HG03066 (cell line): Measurements from ENCODE around the gene RAB31.

ENCODE experiments used
- ATAC-seq: cut with Tn5 transposase; IDR thresholded peaks from one replicate; pipeline ENCODE4 v1.9.1; 2021; ENCODE audit warnings: low read depth; ENCODE audit not compliant: unreplicated experiment

RAB31 gene

DNA sequence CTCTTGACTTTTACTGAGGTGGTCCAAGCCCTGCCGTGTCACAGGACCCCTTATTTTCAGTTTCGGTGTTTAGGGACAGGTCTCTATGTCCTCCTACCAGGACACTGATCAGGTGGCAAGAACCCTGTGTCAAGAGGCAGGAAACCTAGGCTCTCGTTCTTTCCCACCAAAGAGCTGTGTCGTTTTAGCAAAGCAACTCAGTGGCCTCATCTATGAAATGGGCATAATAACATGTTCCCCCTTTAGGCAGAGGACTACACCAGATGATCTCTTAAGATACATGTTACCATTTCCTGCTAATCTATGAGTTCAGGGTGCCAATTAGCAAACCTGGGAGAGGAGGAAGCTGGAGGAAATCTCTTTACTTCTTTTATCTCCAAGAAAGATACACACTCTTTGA, 1.9 kb downstream of the RAB31 start:
- no peak for ATAC-seq

- ATAC-seq: peak; percentile 69
These were observed 3.4 kb downstream of the RAB31 start for GRCh38 chr18:9711361-9712129.

DNA sequence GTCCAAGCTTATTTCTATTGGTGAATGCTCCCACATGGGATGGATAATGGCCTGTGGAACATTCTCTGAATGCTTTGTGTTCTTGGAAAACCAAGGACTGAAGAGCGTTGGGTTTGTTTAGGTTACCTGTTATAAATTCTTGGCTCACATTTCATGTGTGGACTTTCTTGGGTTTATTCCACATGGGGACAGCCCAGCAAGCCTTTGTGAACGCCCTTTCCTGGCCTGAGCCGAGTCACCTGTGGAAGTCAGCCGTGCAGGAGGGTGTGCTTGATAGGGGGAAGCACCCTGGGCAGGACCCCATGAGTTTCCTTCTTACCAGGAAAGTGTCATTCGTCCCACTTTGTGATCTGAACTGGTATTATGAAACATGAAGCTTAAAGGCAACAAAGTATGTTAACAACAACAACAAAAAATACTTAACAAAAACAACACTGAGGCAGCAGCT, 4.1 kb downstream of the RAB31 start:
- no peak for ATAC-seq

GRCh38 chr18:9712611-9713010, 4.5 kb downstream of the RAB31 start:
- no peak for ATAC-seq

DNA sequence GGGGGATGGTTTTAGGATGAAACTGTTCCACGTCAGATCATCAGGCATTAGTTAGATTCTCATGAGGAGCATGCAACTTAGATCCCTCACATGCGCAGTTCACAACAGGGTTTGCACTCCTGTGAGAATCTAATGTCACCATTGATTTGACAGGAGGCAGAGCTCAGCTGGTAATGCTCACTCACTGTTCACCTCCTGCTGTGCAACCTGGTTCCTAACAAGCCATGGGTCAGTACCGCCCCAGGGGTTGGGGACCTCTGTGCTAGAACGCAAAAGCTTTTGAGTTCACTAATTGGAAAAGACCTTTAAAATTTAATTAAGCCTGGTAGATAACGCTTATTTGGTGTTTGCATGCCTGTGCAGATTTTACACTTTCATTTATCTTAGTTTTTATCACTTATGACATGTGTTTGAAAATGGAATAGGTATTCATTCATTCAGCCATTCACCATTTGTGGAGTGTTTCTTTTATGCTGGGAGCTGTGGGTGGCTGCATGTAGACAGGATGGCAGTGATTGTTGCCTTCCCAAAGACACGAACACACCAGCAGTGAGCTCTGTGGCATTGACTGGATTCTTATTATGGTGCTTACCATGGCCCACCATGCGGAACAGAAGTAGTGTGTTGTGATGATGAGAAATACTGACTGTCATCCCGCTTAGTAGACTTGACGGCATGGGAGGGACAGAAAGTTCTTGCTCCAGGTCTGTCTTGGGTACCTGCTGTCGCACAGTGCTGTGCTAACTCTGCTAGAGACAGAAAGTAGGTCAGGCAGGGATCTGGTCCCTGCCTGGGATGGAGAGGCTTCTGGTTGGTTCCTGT, 6.4 kb downstream of the RAB31 start:
- ATAC-seq: no peak

DNA sequence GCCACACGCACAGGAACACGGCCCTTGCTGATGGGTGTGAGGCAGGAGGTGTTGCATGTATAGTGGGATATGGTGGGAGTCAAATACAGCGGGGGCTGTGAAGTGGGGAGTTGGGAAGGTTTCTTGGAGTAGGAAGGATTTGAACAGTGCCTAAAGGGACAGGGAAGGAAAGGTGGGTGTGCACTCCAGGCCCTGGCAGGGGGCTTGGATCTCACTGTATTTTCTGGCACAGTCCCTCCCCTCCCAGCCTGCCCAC, 6.9 kb downstream of the RAB31 start:
- ATAC-seq: no peak

GRCh38 chr18:9715978-9716774, 8.1 kb downstream of the RAB31 start:
- ATAC-seq: no peak

- no peak for ATAC-seq
These were observed 8.9 kb downstream of the RAB31 start for GRCh38 chr18:9716780-9717563.

DNA sequence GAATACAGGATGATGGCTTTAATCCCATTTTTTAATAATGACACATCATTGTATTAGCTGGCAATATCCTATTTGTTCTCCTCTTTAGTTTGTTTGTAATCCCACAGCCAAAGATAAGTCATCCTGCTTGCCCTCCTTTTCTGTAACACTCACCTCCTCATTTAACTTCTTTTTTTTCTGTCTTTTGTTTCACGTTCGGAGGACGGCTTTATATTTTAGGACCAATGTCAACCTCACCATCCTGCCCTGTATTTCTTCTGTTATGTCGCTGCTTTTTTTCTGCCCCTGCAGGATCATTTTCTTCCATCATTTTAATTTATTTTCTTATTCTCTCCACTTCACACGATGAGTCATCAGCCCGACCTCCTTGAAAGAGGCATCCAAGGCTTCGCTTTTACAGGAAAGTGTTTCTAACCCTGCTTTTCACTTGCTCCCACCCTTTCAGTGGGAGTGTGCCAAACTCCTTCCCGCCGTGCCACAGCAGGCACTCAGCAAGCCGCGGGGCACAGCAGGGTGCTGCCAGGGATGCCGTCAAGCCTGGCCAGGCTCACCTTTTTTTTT, 11.4 kb downstream of the RAB31 start:
- ATAC-seq: no peak

DNA sequence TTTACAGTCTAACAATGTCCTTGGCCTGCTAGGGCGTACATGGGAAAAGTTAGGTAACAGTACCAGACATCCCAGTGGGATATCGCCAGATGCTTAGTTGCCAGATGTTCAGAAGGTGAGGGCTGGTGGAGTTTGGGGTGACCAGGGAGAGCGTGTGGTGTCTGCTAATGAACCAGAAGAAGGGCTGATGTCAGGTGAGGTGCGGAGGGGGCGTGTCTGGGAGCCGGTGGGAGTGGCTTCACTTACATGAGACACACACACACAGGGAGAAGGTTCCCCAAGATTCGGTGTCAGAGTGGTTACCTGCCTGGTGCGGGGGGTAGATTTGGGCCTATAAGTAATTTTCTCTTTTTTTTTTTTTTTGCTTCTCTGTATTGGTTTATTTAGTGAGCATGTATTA, 12.2 kb downstream of the RAB31 start:
- no peak for ATAC-seq

GRCh38 chr18:9721893-9722550, 13.9 kb downstream of the RAB31 start:
- no peak for ATAC-seq

- no peak for ATAC-seq
These were observed 14.6 kb downstream of the RAB31 start for GRCh38 chr18:9722691-9723090.

DNA sequence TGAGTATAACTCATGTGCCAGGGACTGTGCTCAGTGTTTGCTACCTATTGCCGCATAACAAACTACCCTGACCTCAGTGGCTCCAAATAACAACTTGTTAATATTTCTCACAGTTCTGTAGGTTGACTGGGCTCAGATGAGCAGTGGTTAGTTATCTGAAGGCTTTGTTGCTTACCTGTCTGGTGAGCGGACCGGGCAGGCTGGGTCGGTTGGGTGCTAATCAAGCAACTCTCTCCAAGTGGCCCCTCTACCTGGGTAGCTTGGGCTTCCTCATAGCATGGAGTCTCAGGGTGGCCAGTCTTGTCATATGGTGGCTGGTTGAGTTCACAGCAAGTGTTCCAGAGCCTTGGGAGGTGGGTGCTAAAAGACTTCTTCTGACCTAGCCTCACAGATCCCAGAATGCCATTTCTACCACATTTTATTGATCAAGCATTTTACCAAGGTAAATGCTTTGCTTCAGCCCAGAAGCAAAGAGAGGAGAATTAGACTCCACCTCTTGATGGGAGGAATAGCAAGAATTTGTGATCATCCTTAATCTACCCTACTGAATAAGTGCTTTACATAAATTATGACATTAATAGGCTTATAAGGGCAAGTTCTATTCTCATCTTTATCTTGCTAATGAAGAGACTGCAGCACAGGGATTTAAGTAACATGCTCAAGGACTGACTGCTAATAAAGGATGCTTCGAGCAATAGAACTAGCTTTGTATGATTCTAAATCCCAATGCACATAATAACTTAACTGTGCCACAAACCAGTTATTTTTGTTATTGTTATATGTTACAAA, 16.9 kb downstream of the RAB31 start:
- no peak for ATAC-seq

GRCh38 chr18:9726175-9726574, 18.1 kb downstream of the RAB31 start:
- no peak for ATAC-seq

GRCh38 chr18:9726936-9727335, 18.8 kb downstream of the RAB31 start:
- no peak for ATAC-seq

DNA sequence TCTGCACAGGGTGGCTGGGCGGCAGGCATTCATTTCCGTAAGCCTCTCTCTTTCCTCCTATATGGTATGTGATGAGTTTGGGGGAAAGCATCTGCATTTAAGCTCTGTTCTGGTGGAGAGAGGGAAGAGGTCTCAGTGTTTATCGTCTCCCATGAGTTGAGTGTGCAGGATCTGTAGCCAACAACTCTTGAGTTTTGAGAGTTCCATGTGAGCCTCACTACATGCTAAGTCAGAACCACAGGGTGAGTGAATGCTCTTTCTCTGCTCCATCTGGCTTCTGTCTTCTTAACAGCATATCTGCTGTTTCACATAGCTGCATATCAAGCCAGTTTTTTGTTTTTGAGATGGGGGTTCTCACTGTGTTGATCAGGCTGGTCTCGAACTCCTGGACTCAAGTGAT, 22.7 kb downstream of the RAB31 start:
- no peak for ATAC-seq

DNA sequence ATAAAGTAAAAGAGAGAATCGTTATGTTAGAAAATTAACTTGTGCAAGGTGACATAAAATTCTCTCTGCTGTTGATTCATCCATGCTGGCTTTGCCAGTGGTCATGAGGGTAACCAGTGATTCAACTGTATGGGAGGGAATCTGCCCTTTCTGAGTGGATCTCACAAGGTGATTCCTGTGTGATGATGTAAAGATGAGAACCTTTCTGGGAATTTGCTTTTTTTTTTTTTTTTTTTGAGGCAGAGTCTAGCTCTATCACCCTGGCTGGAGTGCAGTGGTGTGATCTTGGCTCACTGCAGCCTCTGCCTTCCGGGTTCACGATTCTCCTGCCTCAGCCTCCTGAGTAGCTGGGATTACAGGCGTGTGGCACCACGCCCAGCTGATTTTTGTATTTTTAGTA, 23.3 kb downstream of the RAB31 start:
- ATAC-seq: no peak

GRCh38 chr18:9732031-9732430, 23.9 kb downstream of the RAB31 start:
- ATAC-seq: no peak

DNA sequence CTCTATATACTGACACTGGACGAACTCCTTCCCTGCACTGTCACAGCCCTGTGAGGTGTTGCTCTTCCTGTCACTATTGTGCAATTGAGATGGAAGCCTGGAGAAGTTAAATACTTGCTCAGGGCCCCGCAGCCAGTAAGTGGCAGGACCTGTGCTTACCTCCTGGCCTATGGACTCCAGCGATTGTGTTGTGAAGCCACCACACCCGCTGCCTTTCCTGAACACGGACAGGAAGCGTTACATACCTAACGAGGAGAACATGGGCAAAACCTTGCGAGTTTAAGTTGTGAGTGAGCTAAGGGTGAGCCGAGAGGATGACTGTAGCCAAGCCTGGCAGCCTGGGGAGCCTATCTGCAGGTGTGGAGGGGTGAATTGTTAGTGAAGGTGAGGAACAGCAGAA, 26.1 kb downstream of the RAB31 start:
- no peak for ATAC-seq
